H1 (cell line): ENCODE measurements around the gene KRTAP10-3. TPM values are rescaled to one million over a fixed set of nuclear protein-coding genes. Genes with fewer than 3 reads are reported as not detected.

ENCODE experiments used
- CTCF ChIA-PET: fragments of 300-600 bp; sonication (Branson Sonifier 250); formaldehyde crosslinking; loops from one replicate; lab custom pipeline; 2021; ENCODE audit not compliant: partially characterized antibody; lab: Charles Lee
- POLR2A ChIA-PET: fragments of 300-600 bp; sonication (Branson Sonifier 250); formaldehyde crosslinking; loops from one replicate; lab custom pipeline; 2021; ENCODE audit warnings: inconsistent platforms; ENCODE audit not compliant: partially characterized antibody; lab: Charles Lee
- DNase-seq, 2 experiments: peaks; one replicate each; pipeline versions ENCODE4 v3.0.0 to v3.0.0-alpha.2; 2010 to 2022; ENCODE audit warnings: low spot score in 2 of 2, low read depth in 1 of 2, mixed read lengths in 1 of 2
- FAIRE-seq: peaks from 2 replicates; lab custom pipeline; 2011; peaks lifted over from hg19 to GRCh38; lab: Jason Lieb, UNC
- H2AFZ ChIP-seq: 2 replicates; pipeline ENCODE4 v1.8.1; 2012; ENCODE audit warnings: low read length, inconsistent platforms
- H2AK5ac ChIP-seq: 2 replicates; pipeline ENCODE4 v1.6.1; 2013; ENCODE audit warnings: low read depth, low read length
- H2BK120ac ChIP-seq: replicated peaks from 2 replicates; pipeline ENCODE3; 2013; ENCODE audit warnings: low read depth, low read length, inconsistent platforms
- H2BK12ac ChIP-seq: 2 replicates; pipeline ENCODE4 v1.6.1; 2013; ENCODE audit warnings: low read depth, low read length
- H2BK15ac ChIP-seq: 2 replicates; pipeline ENCODE4 v1.6.1; 2013; ENCODE audit warnings: low read length
- H2BK20ac ChIP-seq: 2 replicates; pipeline ENCODE4 v1.6.1; 2013; ENCODE audit warnings: low read length
- H2BK5ac ChIP-seq: 2 replicates; pipeline ENCODE4 v1.6.1; 2013; ENCODE audit warnings: low read depth, low read length
- H3K14ac ChIP-seq: 2 replicates; pipeline ENCODE4 v1.6.1; 2013; ENCODE audit warnings: inconsistent platforms; ENCODE audit not compliant: insufficient read length
- H3K18ac ChIP-seq: 2 replicates; pipeline ENCODE4 v1.6.1; 2013; ENCODE audit warnings: low read length; ENCODE audit errors: extremely low read depth
- H3K23ac ChIP-seq: 2 replicates; pipeline ENCODE4 v1.6.1; 2013; ENCODE audit warnings: inconsistent platforms; ENCODE audit not compliant: insufficient read length
- H3K23me2 ChIP-seq: 2 replicates; pipeline ENCODE4 v1.6.1; 2013; ENCODE audit warnings: low read depth, low read length
- H3K27ac ChIP-seq: 2 replicates; pipeline ENCODE4 v1.6.1; 2011; ENCODE audit warnings: low read depth, low read length, inconsistent platforms
- H3K27me3 ChIP-seq, 4 experiments: replicated peaks in 1 of 4; 1 replicate in 1 of 4; 2 replicates in 3 of 4; pipeline versions ENCODE4 v1.6.1 to v1.8.1; 2011 to 2013; ENCODE audit warnings: low read length in 3 of 4, mild to moderate bottlenecking in 3 of 4, inconsistent platforms in 2 of 4, mixed read lengths in 2 of 4, moderate library complexity in 1 of 4; ENCODE audit not compliant: control insufficient read depth in 3 of 4, insufficient read depth in 3 of 4; ENCODE audit errors: extremely low read depth in 1 of 4
- H3K36me3 ChIP-seq, 4 experiments: 2 replicates each; pipeline versions ENCODE4 v1.6.1 to v1.8.1; 2011 to 2013; ENCODE audit warnings: mild to moderate bottlenecking in 4 of 4, low read length in 3 of 4, moderate library complexity in 2 of 4, control low read depth in 1 of 4, inconsistent platforms in 1 of 4; ENCODE audit not compliant: insufficient read depth in 4 of 4, control insufficient read depth in 2 of 4
- H3K4ac ChIP-seq: replicated peaks from 2 replicates; pipeline ENCODE3; 2013; ENCODE audit warnings: low read length, low read depth, mixed read lengths, inconsistent platforms; ENCODE audit not compliant: insufficient read length
- H3K4me1 ChIP-seq, 4 experiments: replicated peaks in 1 of 4; 1 replicate in 1 of 4; 2 replicates in 3 of 4; pipeline versions ENCODE4 v1.6.1 to v1.8.1; 2011 to 2013; ENCODE audit warnings: low read length in 3 of 4, inconsistent platforms in 2 of 4, mixed read lengths in 1 of 4; ENCODE audit not compliant: insufficient read depth in 4 of 4, control insufficient read depth in 3 of 4
- H3K4me2 ChIP-seq, 2 experiments: 2 replicates each; pipeline versions ENCODE4 v1.6.1 to v1.8.1; 2011 to 2013; ENCODE audit warnings: low read depth in 2 of 2, low read length in 2 of 2, control low read depth in 1 of 2, inconsistent platforms in 1 of 2, mild to moderate bottlenecking in 1 of 2; ENCODE audit not compliant: insufficient read depth in 1 of 2
- H3K4me3 ChIP-seq, 4 experiments: fragments of 200-600, 300-600 bp in 1 of 4; sonication (generic), shearing (Covaris generic), sonication (Bioruptor Twin) in 1 of 4; 2 replicates each; pipeline versions ENCODE4 v1.5.1 to v1.8.1; 2011 to 2016; ENCODE audit warnings: low read length in 4 of 4, low read depth in 3 of 4, control low read depth in 2 of 4, inconsistent platforms in 2 of 4, mild to moderate bottlenecking in 2 of 4, mixed read lengths in 1 of 4, moderate library complexity in 1 of 4; ENCODE audit not compliant: insufficient read depth in 2 of 4; ENCODE audit errors: extremely low read depth in 1 of 4
- H3K56ac ChIP-seq: replicated peaks from 2 replicates; pipeline ENCODE3; 2013; ENCODE audit warnings: low read depth, mild to moderate bottlenecking, mixed read lengths, low read length, inconsistent platforms; ENCODE audit not compliant: insufficient read length
- H3K79me1 ChIP-seq: 2 replicates; pipeline ENCODE4 v1.6.1; 2013; ENCODE audit warnings: low read depth, low read length, control low read depth
- H3K79me2 ChIP-seq, 2 experiments: 2 replicates each; pipeline versions ENCODE4 v1.6.1 to v1.8.1; 2012 to 2013; ENCODE audit warnings: low read length in 2 of 2, mild to moderate bottlenecking in 2 of 2, inconsistent platforms in 1 of 2; ENCODE audit not compliant: insufficient read depth in 2 of 2, control insufficient read depth in 1 of 2
- H3K9ac ChIP-seq, 4 experiments: replicated peaks in 1 of 4; 1 replicate in 1 of 4; 2 replicates in 3 of 4; pipeline versions ENCODE4 v1.6.1 to v1.8.1; 2011 to 2013; ENCODE audit warnings: low read depth in 3 of 4, low read length in 3 of 4, control low read depth in 2 of 4, mild to moderate bottlenecking in 2 of 4, moderate library complexity in 2 of 4, inconsistent platforms in 1 of 4; ENCODE audit errors: extremely low read depth in 1 of 4
- H3K9me3 ChIP-seq, 2 experiments: 2 replicates each; pipeline versions ENCODE4 v1.6.1 to v1.8.1; 2012 to 2013; ENCODE audit warnings: mild to moderate bottlenecking in 2 of 2, moderate library complexity in 2 of 2, control low read depth in 1 of 2, inconsistent platforms in 1 of 2, low read depth in 1 of 2, low read length in 1 of 2, mixed read lengths in 1 of 2; ENCODE audit not compliant: insufficient read depth in 2 of 2
- H4K20me1 ChIP-seq, 2 experiments: replicated peaks in 1 of 2; 2 replicates each; pipeline versions ENCODE3 to v1.8.1; 2011 to 2013; ENCODE audit warnings: inconsistent platforms in 2 of 2, low read length in 2 of 2, mild to moderate bottlenecking in 1 of 2; ENCODE audit not compliant: insufficient read depth in 2 of 2, control insufficient read depth in 1 of 2
- H4K5ac ChIP-seq: 2 replicates; pipeline ENCODE4 v1.6.1; 2013; ENCODE audit warnings: low read length, low read depth, mixed read lengths, inconsistent platforms; ENCODE audit not compliant: insufficient read length
- H4K8ac ChIP-seq: 2 replicates; pipeline ENCODE4 v1.8.0; 2013; ENCODE audit warnings: mild to moderate bottlenecking, moderate library complexity, low read length, inconsistent platforms; ENCODE audit not compliant: insufficient read depth; ENCODE audit errors: extremely low read depth
- H4K91ac ChIP-seq: replicated peaks from 2 replicates; pipeline ENCODE3; 2013; ENCODE audit warnings: low read length, mixed read lengths, inconsistent platforms; ENCODE audit not compliant: insufficient read length
- ASH2L ChIP-seq: fragments of 200-600, 300-600 bp; sonication (generic); IDR thresholded peaks from one replicate; pipeline ENCODE4 v1.7.1; 2017; ENCODE audit warnings: low read length
- ATF3 ChIP-seq: IDR thresholded peaks from 2 replicates; pipeline ENCODE4 v1.6.1; 2011; ENCODE audit warnings: low read depth, mild to moderate bottlenecking, low read length; ENCODE audit not compliant: insufficient read depth
- BACH1 ChIP-seq: IDR thresholded peaks from 2 replicates; pipeline ENCODE4 v1.6.1; 2012; ENCODE audit warnings: low read length, improper control_type of control experiment
- CHD2 ChIP-seq: IDR thresholded peaks from 2 replicates; pipeline ENCODE4 v1.6.1; 2012; ENCODE audit warnings: low read length, improper control_type of control experiment
- GTF2F1 ChIP-seq: IDR thresholded peaks from 2 replicates; pipeline ENCODE4 v1.6.1; 2012; ENCODE audit warnings: low read depth, low read length, improper control_type of control experiment, borderline replicate concordance
- MAX ChIP-seq: IDR thresholded peaks from 2 replicates; pipeline ENCODE4 v1.6.1; 2012; ENCODE audit warnings: inconsistent platforms
- RFX5 ChIP-seq: IDR thresholded peaks from 2 replicates; pipeline ENCODE4 v1.6.1; 2011; ENCODE audit warnings: low read depth, low read length, improper control_type of control experiment, borderline replicate concordance
- TAF1 ChIP-seq: IDR thresholded peaks from 2 replicates; pipeline ENCODE4 v1.6.1; 2011; ENCODE audit warnings: mild to moderate bottlenecking, low read depth, low read length
- TCF12 ChIP-seq: IDR thresholded peaks from 2 replicates; pipeline ENCODE4 v1.6.1; 2011; ENCODE audit warnings: low read depth, mild to moderate bottlenecking, low read length
- WGBS, 2 experiments: shearing (Covaris generic) in 1 of 2; methylation state at CpG; one replicate each; pipeline versions ENCODE4 v1.1.6 to v1.1.7; 2013 to 2015; ENCODE audit warnings: low lambda C conversion rate in 2 of 2, mixed read lengths in 2 of 2, inconsistent platforms in 1 of 2, low coverage in 1 of 2, missing lambda C conversion rate in 1 of 2; ENCODE audit not compliant: insufficient replicate concordance in 2 of 2, insufficient coverage in 1 of 2, insufficient read length in 1 of 2; ENCODE audit errors: extremely low coverage in 1 of 2, missing lambda C conversion rate in 1 of 2; 5-methylcytosine and 5-hydroxymethylcytosine counted together
- polyA plus RNA-seq, 7 experiments: library from polyadenylated mRNA; depleted of rRNA in 3 of 7; stranded (reverse) in 5 of 7; unstranded in 2 of 7; fragments of >200 nt in 5 of 7; fragments of 200-250 nt in 2 of 7; gene quantifications; 1 replicate in 5 of 7; 2 replicates in 1 of 7; 4 replicates in 1 of 7; pipeline versions ENCODE4 v1.2.1 to v1.2.3, GENCODE V29; 2011 to 2013; ENCODE audit warnings: missing spikeins in 2 of 7, mixed read lengths in 2 of 7
- total RNA-seq: library from RNA; stranded (reverse); fragmentation: NEBNext Ultra II Directional; extraction: Animal tissue kit (Norgen Biotek cat#: 25700); gene quantifications from 2 replicates; pipeline ENCODE4 v1.2.1, GENCODE V29; 2021
- TF ChIP-seq, protein P1 (sequence below), 3 experiments: IDR thresholded peaks; 1 replicate in 2 of 3; 2 replicates in 1 of 3; pipeline versions ENCODE4 v1.5.1 to v1.6.1; 2011; ENCODE audit warnings: low read length in 3 of 3, mild to moderate bottlenecking in 3 of 3, inconsistent platforms in 2 of 3, low read depth in 1 of 3, moderate library complexity in 1 of 3; ENCODE audit not compliant: insufficient read depth in 1 of 3; ENCODE audit errors: control extremely low read depth in 1 of 3

Gene KRTAP10-3
- total and polyA plus RNA-seq, 2 of the 8 experiments (the other 6 are each of a cell fraction or from before 2014, with no cell fraction given), result not detected

DNA sequence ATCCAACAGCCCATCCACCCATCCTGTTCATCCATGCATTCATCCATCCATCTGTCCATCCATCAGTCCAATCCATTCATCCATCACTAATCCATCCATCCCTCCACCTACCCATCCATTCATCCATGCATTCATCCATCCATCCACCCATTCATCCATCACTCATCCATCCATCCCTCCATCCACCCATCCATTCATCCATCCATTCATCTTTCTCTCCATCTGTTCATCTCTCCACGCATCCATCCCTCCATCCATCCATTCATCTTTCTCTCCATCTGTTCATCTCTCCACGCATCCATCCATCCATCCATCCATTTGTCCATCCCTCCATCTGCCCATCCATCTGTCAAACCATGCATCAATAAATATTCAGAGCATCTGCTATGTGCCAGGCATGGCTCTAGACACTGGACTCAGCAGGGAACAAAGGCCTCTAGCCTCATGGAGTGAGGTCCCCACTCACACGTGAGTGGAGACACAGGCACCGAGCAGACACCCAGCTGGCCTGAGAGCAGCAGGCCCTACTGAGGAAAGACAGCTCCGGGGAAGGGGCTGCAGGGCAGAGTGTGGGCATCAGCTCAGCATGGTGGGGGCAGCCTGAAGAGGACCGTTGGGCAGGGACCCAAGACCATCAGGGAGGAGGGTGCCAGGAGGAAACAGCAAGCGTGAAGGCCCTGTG, 28.2 kb downstream of the KRTAP10-3 start:
- H2BK5ac ChIP-seq, result no peak overlapping the region
- no peak overlapping the region for H3K14ac ChIP-seq
- H3K18ac ChIP-seq, result no peak overlapping the region
- no peak overlapping the region for H3K4ac ChIP-seq
- H2BK15ac ChIP-seq, result no peak overlapping the region
- no peaks in the 10 kb centered on the region for H3K79me1 ChIP-seq
- no peak overlapping the region for H3K9ac ChIP-seq
- H3K23ac ChIP-seq, result no peak overlapping the region
- no peak for DNase-seq
- 89 to 100% methylated on average over 1 to 7 of the region's 7 CpGs for WGBS, 2 experiments
- peaks cover 0 to 2% of the 10 kb centered on the region in 2 experiments for H4K20me1 ChIP-seq
- POLR2A ChIA-PET, result interaction anchor here (0.8 to 1.0 kb wide), 2 partner anchors 9 to 15 kb away, joined by 3 read pairs; no protein-coding TSS in a partner anchor
- H3K27me3 ChIP-seq, result 0 out of 7 replicates have a peak, but pooled peaks cover 0 to 2% (median 0%) of the 10 kb centered on the region in 4 experiments
- H4K8ac ChIP-seq, result no peak overlapping the region
- H3K79me2 ChIP-seq, result no peaks in the 10 kb centered on the region
- H2AFZ ChIP-seq, result no peak overlapping the region
- H2BK12ac ChIP-seq, result no peak overlapping the region
- H4K91ac ChIP-seq, result no peak overlapping the region
- H3K4me1 ChIP-seq, result peaks cover 0 to 3% (median 0%) of the 10 kb centered on the region in 4 experiments; a peak in 1 of 7 replicates
- H3K36me3 ChIP-seq, result no peaks in the 10 kb centered on the region
- TF ChIP-seq TCF12, result no peak
- TF ChIP-seq ATF3, result no peak
- no peak for TF ChIP-seq CHD2
- no peak for TF ChIP-seq GTF2F1
- TF ChIP-seq, protein P1, sequence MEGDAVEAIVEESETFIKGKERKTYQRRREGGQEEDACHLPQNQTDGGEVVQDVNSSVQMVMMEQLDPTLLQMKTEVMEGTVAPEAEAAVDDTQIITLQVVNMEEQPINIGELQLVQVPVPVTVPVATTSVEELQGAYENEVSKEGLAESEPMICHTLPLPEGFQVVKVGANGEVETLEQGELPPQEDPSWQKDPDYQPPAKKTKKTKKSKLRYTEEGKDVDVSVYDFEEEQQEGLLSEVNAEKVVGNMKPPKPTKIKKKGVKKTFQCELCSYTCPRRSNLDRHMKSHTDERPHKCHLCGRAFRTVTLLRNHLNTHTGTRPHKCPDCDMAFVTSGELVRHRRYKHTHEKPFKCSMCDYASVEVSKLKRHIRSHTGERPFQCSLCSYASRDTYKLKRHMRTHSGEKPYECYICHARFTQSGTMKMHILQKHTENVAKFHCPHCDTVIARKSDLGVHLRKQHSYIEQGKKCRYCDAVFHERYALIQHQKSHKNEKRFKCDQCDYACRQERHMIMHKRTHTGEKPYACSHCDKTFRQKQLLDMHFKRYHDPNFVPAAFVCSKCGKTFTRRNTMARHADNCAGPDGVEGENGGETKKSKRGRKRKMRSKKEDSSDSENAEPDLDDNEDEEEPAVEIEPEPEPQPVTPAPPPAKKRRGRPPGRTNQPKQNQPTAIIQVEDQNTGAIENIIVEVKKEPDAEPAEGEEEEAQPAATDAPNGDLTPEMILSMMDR (IDR thresholded peaks at IDR 0.05; ENCODE audit: control extremely low read depth in 1 of 3, insufficient read depth in 1 of 3, low read depth in 1 of 3, low read length in 3 of 3), result no peak
- no peak for TF ChIP-seq BACH1
- TF ChIP-seq MAX, result no peak
- TF ChIP-seq TAF1, result no peak
- no peak for TF ChIP-seq RFX5
- TF ChIP-seq ASH2L, result no peak
- no peaks in the 10 kb centered on the region for H3K9me3 ChIP-seq
- CTCF ChIA-PET, result interaction anchor here (1.3 to 1.7 kb wide), 4 partner anchors 10 to 263 kb away, joined by 3 to 4 read pairs (median 4); no protein-coding TSS in a partner anchor
- H3K23me2 ChIP-seq, result peaks cover 4% of the 10 kb centered on the region; the same call in 1 of the 2 replicates
- H3K4me2 ChIP-seq, result no peak overlapping the region
- no peak overlapping the region for H3K56ac ChIP-seq
- FAIRE-seq, result no peak
- no peak overlapping the region for H3K4me3 ChIP-seq
- no peak overlapping the region for H2BK20ac ChIP-seq
- H2AK5ac ChIP-seq, result peak overlapping the region; percentile 75; the same call in 1 of the 2 replicates
- no peak overlapping the region for H2BK120ac ChIP-seq
- no peak overlapping the region for H4K5ac ChIP-seq
- no peak overlapping the region for H3K27ac ChIP-seq
